ENCODE measurements around the gene HNRNPCL1. TPM values are rescaled to one million over a fixed set of nuclear protein-coding genes. Genes with fewer than 3 reads are reported as not detected.

HNRNPCL1 gene
- polyA plus RNA-seq, 1 of the 3 experiments (the other 2 are of a cell fraction): not detected

DNA sequence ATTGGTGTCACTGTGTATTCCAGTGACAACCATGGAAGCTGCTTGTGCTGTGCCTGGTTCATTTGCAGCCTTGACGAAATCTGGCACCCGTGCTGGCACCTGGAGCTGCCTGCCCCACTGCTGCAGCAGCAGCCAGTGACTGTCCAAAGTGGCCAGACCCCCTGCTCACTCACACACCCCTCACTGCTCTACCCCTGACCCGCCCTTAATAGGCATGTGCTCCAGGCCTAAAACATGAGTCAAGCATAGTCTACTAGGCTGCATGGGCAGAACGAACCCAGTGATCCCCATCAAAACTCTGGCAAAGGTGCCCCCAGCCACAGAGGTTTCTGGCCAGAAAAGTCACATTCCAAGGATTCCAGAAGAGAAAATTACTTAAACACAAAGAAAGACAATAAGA lies 49.6 kb downstream of the HNRNPCL1 start:
- Histone ChIP-seq H3F3A (replicated peaks; ENCODE audit: insufficient read depth) (no peaks in the 10 kb centered on the region), H3K27ac (ENCODE audit: low read depth in 2 of 2, low read length in 1 of 2) (no peak overlapping the region), H3K27me3 (ENCODE audit: insufficient read depth) (no peaks in the 10 kb centered on the region), H3K9ac (no peak overlapping the region), H3K4me2 (no peak overlapping the region), H3K4me1 (ENCODE audit: control insufficient read depth in 1 of 2, insufficient read depth in 2 of 2, low read depth in 1 of 2, low read length in 1 of 2) (no peaks in the 10 kb centered on the region), H3K9me3 (no peaks in the 10 kb centered on the region), H2AFZ (ENCODE audit: low read depth) (no peak overlapping the region), H3K4me3 (ENCODE audit: low read depth in 2 of 2, low read length in 1 of 2) (no peak overlapping the region), H3K36me3 (replicated peaks in 1 of 2; ENCODE audit: control insufficient read depth in 1 of 2, insufficient read depth in 2 of 2, low read length in 1 of 2) (no peaks in the 10 kb centered on the region), H3K79me2 (ENCODE audit: insufficient read depth) (no peaks in the 10 kb centered on the region), H4K20me1 (ENCODE audit: insufficient read depth) (no peaks in the 10 kb centered on the region), H3K9me2 (no peaks in the 10 kb centered on the region)
- no peak for DNase-seq
- TF ChIP-seq YY1 (IDR thresholded peaks at IDR 0.05; ENCODE audit: low read depth): no peak
- TF ChIP-seq RCOR1 (IDR thresholded peaks at IDR 0.05; ENCODE audit: low read length): no peak
- TF ChIP-seq MEF2A (IDR thresholded peaks at IDR 0.05; ENCODE audit: borderline replicate concordance, low read depth): no peak
- TF ChIP-seq EZH2phosphoT487 (IDR thresholded peaks at IDR 0.05; ENCODE audit: borderline replicate concordance, low read depth): no peak
- TF ChIP-seq, protein P1, sequence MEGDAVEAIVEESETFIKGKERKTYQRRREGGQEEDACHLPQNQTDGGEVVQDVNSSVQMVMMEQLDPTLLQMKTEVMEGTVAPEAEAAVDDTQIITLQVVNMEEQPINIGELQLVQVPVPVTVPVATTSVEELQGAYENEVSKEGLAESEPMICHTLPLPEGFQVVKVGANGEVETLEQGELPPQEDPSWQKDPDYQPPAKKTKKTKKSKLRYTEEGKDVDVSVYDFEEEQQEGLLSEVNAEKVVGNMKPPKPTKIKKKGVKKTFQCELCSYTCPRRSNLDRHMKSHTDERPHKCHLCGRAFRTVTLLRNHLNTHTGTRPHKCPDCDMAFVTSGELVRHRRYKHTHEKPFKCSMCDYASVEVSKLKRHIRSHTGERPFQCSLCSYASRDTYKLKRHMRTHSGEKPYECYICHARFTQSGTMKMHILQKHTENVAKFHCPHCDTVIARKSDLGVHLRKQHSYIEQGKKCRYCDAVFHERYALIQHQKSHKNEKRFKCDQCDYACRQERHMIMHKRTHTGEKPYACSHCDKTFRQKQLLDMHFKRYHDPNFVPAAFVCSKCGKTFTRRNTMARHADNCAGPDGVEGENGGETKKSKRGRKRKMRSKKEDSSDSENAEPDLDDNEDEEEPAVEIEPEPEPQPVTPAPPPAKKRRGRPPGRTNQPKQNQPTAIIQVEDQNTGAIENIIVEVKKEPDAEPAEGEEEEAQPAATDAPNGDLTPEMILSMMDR (IDR thresholded peaks at IDR 0.05): no peak
- TF ChIP-seq, protein P2, sequence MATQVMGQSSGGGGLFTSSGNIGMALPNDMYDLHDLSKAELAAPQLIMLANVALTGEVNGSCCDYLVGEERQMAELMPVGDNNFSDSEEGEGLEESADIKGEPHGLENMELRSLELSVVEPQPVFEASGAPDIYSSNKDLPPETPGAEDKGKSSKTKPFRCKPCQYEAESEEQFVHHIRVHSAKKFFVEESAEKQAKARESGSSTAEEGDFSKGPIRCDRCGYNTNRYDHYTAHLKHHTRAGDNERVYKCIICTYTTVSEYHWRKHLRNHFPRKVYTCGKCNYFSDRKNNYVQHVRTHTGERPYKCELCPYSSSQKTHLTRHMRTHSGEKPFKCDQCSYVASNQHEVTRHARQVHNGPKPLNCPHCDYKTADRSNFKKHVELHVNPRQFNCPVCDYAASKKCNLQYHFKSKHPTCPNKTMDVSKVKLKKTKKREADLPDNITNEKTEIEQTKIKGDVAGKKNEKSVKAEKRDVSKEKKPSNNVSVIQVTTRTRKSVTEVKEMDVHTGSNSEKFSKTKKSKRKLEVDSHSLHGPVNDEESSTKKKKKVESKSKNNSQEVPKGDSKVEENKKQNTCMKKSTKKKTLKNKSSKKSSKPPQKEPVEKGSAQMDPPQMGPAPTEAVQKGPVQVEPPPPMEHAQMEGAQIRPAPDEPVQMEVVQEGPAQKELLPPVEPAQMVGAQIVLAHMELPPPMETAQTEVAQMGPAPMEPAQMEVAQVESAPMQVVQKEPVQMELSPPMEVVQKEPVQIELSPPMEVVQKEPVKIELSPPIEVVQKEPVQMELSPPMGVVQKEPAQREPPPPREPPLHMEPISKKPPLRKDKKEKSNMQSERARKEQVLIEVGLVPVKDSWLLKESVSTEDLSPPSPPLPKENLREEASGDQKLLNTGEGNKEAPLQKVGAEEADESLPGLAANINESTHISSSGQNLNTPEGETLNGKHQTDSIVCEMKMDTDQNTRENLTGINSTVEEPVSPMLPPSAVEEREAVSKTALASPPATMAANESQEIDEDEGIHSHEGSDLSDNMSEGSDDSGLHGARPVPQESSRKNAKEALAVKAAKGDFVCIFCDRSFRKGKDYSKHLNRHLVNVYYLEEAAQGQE (IDR thresholded peaks at IDR 0.05; ENCODE audit: low read depth, low read length): no peak
- TF ChIP-seq NRF1 (IDR thresholded peaks at IDR 0.05; ENCODE audit: low read depth, low read length): no peak
- no peak for TF ChIP-seq FOXM1 (IDR thresholded peaks at IDR 0.05; ENCODE audit: low read depth)
- TF ChIP-seq TEAD4 (IDR thresholded peaks at IDR 0.05; ENCODE audit: borderline replicate concordance, insufficient read depth): no peak
- TF ChIP-seq, protein P3, sequence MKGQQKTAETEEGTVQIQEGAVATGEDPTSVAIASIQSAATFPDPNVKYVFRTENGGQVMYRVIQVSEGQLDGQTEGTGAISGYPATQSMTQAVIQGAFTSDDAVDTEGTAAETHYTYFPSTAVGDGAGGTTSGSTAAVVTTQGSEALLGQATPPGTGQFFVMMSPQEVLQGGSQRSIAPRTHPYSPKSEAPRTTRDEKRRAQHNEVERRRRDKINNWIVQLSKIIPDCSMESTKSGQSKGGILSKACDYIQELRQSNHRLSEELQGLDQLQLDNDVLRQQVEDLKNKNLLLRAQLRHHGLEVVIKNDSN (IDR thresholded peaks at IDR 0.05; ENCODE audit: borderline replicate concordance, low read depth): no peak
- no peak for TF ChIP-seq RFX5 (IDR thresholded peaks at IDR 0.05; ENCODE audit: low read length)
- TF ChIP-seq, protein P4, sequence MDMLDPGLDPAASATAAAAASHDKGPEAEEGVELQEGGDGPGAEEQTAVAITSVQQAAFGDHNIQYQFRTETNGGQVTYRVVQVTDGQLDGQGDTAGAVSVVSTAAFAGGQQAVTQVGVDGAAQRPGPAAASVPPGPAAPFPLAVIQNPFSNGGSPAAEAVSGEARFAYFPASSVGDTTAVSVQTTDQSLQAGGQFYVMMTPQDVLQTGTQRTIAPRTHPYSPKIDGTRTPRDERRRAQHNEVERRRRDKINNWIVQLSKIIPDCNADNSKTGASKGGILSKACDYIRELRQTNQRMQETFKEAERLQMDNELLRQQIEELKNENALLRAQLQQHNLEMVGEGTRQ (IDR thresholded peaks at IDR 0.05; ENCODE audit: borderline replicate concordance, low read depth, low read length): no peak
- CTCF ChIA-PET: no interaction called here
- WGBS (ENCODE audit: low lambda C conversion rate): 0% methylated on average over 3 of the region's 4 CpGs
- POLR2A ChIA-PET: no interaction called here

Other genes with a start within 250 kb of the HNRNPCL1 start
- gene DHRS3, start 230.5 kb downstream of the HNRNPCL1 start, polyA plus RNA-seq (2012; rRNA removed): 29.6 and 44.8 TPM in 2 replicates
- gene AADACL4, start 204.6 kb downstream of the HNRNPCL1 start, polyA plus RNA-seq (2012; rRNA removed): 0.32 and 0.59 TPM in 2 replicates
- not detected in 2 replicates for gene AADACL3, start 132.6 kb downstream of the HNRNPCL1 start, polyA plus RNA-seq (2012; rRNA removed)
- not detected in 2 replicates for gene CFAP107, start 102.5 kb downstream of the HNRNPCL1 start, polyA plus RNA-seq (2012; rRNA removed)
- gene PRAMEF12, start 75.0 kb downstream of the HNRNPCL1 start, polyA plus RNA-seq (2012; rRNA removed): not detected in 2 replicates
- not detected in 2 replicates for gene PRAMEF1, start 57.3 kb downstream of the HNRNPCL1 start, polyA plus RNA-seq (2012; rRNA removed)
- gene PRAMEF11, start 17.3 kb downstream of the HNRNPCL1 start, polyA plus RNA-seq (2012; rRNA removed): not detected in 2 replicates
- not detected in 2 replicates for gene PRAMEF2, start 8.4 kb upstream of the HNRNPCL1 start, polyA plus RNA-seq (2012; rRNA removed)
- gene PRAMEF4, start 37.5 kb upstream of the HNRNPCL1 start, polyA plus RNA-seq (2012; rRNA removed): not detected in 2 replicates
- not detected in 2 replicates for gene PRAMEF10, start 49.5 kb upstream of the HNRNPCL1 start, polyA plus RNA-seq (2012; rRNA removed)
- gene PRAMEF7, start 67.9 kb upstream of the HNRNPCL1 start, polyA plus RNA-seq (2012; rRNA removed): not detected in 2 replicates
- gene PRAMEF6, start 98.9 kb upstream of the HNRNPCL1 start, polyA plus RNA-seq (2012; rRNA removed): not detected in 2 replicates
- not detected in 2 replicates for gene PRAMEF27, start 207.9 kb upstream of the HNRNPCL1 start, polyA plus RNA-seq (2012; rRNA removed)
- gene HNRNPCL3, start 212.0 kb upstream of the HNRNPCL1 start, polyA plus RNA-seq (2012; rRNA removed): not detected in 2 replicates
- not detected in 2 replicates for gene PRAMEF25, start 222.1 kb upstream of the HNRNPCL1 start, polyA plus RNA-seq (2012; rRNA removed)